GM19025 (cell line): ENCODE results near the gene STN1.

Experiments
- ATAC-seq: cut with Tn5 transposase; IDR thresholded peaks from one replicate; pipeline ENCODE4 v1.9.1; 2021; ENCODE audit warnings: mild to moderate bottlenecking, low read depth, moderate library complexity; ENCODE audit not compliant: unreplicated experiment

STN1 gene

DNA sequence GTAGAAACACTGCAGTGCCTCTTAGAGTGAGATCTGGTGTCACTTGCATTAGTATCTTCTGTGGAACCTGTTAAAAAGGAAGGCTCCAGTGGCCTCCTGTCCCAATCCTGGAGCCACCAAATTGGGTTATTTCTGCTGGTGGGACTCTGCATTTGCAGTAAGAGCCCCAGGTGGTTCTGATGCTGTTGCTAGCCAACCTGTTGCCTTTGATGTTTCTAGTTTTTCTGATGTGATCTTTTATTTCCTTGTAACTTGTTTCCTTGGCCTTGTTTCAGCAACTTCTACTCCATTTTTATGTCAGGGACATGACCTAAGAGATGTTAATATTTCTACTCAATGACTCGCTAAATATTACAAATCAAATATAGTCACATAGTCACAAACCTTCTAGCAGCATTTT is 12.5 kb upstream of the STN1 start:
- no peak for ATAC-seq

DNA sequence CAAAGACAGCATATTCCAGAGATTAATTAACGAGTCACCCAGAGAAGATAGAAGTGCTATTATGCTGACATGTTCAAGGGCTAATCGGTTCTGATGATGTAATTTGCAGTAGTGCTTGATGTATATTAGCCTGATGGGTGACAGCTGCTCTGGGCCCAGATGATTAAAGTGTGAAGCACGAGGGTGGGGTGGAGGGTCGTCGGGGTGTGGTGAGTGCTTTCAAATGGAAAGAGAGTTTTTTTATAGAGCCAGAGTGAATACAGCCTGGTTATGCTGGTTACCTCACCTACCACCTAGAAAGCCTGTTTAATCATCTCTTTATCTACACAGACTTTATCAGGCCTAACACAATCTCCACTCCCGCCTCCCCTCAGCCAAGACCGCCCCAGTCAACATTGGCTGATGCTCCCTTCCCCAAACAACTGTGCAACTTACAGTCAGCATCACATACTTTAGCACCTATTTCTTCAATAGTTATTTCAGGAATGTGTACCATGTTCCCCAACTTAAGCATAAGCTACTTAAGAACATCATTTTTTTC is 11.5 kb upstream of the STN1 start:
- ATAC-seq = no peak

GRCh38 chr10:103928784-103929183 is 10.8 kb upstream of the STN1 start:
- no peak for ATAC-seq

GRCh38 chr10:103926722-103927319 is 8.8 kb upstream of the STN1 start:
- no peak for ATAC-seq

- no peak for ATAC-seq
Observed at GRCh38 chr10:103925591-103925990, 7.6 kb upstream of the STN1 start.

GRCh38 chr10:103923502-103923901 is 5.5 kb upstream of the STN1 start:
- ATAC-seq = no peak

GRCh38 chr10:103922659-103923058 is 4.7 kb upstream of the STN1 start:
- no peak for ATAC-seq

DNA sequence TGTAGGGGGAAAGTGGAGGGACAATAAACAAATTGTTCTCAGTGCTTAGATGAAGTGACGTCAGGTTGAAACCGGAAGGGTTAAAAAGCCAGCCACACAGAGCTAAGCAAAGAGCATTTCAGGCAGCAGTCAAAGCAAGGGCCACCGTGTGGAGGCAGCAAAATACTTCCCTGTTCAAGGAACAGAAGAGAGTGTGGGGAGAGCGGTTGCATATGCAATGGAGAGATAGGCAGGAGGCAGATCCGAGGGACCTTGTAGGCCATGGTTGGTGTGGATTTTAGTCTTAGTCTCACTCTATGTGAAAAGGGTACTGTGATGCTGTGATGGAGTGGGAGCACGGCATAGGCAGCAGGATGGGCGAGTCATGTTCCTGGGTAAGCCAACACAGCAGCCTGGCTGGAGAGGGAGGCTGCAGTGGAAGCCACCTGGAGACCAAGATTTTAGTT is 3.8 kb upstream of the STN1 start:
- ATAC-seq = no peak

GRCh38 chr10:103921248-103921647 is 3.3 kb upstream of the STN1 start:
- no peak for ATAC-seq

GRCh38 chr10:103919648-103920025 is 1.7 kb upstream of the STN1 start:
- ATAC-seq = no peak

GRCh38 chr10:103917302-103918052 is 507 bp downstream of the STN1 start:
- ATAC-seq = peak; percentile 3

DNA sequence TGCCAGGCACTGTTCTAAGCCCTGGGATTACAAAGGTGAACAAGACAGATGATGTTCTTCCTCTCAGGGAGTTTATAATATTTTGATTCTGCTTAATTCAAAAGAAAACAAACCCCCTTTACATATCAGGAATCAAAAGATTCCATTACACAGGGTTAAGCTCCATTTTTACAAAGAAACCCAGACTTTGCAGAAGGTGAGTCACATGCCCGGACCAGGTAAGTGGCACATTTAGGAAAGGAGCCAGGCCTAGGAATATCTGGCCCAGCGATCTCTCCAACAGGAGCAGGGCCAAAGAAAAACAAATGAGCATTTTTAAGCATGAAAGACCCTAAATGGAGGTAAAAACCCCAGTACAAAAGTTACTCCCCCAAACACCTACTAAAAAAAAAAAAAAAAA is 1.1 kb downstream of the STN1 start:
- no peak for ATAC-seq

- no peak for ATAC-seq
Observed at GRCh38 chr10:103916254-103916653, 1.7 kb downstream of the STN1 start.

- ATAC-seq = no peak
Observed at GRCh38 chr10:103915796-103916195, 2.2 kb downstream of the STN1 start.

DNA sequence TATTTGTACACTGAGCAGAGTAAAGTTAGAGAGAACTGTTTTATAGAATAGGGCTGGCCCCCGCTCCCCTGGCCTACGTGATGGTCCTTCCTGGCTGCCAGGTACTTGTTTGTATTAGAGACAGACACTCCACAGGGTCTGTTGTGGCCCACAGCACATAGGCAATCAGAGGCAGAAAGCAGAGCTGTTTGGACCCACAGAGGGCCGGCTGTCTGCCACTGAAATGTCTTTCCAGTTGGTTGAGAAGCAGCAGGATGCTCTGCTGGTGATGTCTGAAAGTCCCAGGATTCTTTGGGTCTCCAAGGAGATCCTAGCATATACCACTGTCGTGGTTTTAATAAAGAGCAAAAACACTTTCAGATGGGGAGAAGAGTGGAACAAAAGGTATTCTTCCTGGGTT is 5.2 kb downstream of the STN1 start:
- no peak for ATAC-seq

- no peak for ATAC-seq
Observed at GRCh38 chr10:103911021-103911459, 6.9 kb downstream of the STN1 start.

DNA sequence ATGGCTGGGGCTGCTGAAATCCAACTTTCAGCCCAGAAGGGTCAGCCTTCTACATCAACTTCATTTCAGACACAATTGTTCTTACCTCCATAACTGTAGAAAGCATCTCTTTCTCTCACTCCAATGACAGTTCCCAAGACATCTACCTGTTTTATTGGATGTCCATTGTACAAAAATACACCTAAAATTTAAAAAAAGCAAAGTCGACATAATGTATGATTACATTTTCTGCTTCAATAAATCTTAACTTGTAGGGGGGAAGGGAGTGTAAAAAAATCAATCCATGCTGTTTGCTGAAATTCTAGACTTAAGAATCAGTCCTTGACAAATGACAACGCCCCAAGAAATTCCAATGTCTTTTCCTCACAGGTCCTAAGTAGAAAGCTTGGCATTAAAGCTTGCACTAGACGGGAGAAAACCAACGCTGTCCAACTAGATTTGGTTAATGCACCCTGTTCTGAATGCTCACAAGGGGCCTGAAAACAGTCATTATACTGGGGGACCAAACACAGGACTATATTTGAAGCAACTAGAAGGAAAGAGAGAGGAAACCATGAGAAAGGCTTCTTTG is 7.5 kb downstream of the STN1 start:
- no peak for ATAC-seq

- ATAC-seq = no peak
Observed at GRCh38 chr10:103905441-103905840, 12.5 kb downstream of the STN1 start.

GRCh38 chr10:103901299-103901698 is 16.7 kb downstream of the STN1 start:
- ATAC-seq = no peak

DNA sequence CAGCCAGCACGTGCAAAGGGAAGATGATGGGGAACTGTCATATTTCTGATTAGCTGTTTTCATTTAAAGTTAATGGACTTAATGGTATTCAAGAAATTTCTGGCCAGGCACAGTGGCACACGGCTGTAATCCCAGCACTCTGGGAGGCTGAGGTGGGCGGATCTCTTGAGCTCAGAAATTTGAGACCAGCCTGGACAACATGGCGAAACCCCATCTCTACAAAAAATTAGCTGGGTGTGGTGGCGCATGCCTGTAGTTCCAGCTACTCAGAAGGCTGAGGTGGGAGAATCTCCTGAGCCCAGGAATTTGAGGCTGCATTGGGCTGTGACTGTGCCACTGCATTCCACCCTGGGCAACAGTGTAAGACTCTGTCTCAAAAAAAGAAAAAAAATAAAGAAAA is 18.7 kb downstream of the STN1 start:
- ATAC-seq = no peak

DNA sequence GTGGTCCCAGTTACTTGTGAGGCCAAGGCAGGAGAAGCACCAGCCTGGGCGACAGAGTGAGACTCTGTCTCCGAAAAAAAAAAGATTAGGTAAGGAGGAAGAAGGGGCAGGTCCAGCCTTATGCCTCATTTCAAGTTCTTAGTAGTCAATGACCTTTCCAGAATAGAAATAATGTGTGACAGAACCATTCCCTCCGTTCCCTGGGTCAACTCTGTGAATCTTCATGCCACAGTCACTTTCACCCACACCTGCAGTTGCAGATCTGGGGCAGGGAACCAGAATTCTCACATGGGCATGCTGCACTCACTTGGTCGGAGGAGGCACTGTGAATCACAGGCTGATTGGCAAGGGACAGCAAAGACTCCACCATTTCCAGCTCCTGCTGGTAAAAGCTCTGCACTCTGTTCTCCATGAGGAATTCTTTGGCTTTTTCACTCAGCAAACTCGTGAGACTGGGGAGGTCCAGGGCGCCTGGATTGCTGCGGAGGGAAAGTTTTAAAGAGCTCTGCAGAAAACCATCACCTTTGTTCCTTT is 20.7 kb downstream of the STN1 start:
- ATAC-seq = no peak
